ENCODE results near the gene SPPL2B.

DNA sequence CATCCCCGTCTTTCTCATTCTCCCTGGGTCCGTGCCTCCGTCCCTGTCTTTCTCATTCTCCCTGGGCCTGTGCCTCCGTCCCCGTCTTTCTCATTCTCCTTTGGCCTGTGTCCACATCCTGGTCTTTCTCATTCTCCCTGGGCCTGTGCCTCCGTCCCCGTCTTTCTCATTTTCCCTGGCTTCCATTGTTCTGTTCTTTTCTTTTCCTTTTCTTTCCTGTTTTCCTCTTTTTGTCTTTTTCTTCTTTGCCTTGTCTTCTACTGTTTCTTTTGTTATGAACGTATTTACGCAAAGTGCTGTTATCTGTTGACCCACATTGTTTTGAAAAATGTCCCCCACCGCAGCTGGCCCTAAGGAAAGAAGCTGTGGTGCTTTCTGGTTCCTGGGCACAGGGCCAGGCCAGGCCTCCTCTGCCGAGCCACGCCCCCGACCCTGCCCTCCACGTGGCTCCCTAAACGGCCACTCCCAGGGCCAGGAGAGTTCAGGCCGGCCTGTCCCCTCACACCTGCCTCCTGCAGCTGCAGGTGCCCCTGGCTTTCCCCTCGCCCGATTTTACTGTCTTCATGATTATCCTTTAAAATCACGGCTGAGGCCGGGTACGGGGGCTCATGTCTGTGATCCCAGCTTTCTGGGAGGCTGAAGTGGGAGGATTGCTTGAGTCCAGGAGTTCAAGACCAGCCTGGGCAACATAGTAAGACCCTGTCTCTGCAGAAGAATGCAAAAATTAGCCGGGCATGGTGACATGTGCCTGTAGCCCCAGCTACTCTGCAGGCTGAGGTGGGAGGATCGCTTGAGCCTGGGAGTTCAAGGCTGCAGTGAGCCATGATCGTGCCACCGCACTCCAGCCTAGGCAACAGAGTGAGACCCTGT lies 17.5 kb downstream of the SPPL2B start:
- TF ChIP-seq, protein P1, sequence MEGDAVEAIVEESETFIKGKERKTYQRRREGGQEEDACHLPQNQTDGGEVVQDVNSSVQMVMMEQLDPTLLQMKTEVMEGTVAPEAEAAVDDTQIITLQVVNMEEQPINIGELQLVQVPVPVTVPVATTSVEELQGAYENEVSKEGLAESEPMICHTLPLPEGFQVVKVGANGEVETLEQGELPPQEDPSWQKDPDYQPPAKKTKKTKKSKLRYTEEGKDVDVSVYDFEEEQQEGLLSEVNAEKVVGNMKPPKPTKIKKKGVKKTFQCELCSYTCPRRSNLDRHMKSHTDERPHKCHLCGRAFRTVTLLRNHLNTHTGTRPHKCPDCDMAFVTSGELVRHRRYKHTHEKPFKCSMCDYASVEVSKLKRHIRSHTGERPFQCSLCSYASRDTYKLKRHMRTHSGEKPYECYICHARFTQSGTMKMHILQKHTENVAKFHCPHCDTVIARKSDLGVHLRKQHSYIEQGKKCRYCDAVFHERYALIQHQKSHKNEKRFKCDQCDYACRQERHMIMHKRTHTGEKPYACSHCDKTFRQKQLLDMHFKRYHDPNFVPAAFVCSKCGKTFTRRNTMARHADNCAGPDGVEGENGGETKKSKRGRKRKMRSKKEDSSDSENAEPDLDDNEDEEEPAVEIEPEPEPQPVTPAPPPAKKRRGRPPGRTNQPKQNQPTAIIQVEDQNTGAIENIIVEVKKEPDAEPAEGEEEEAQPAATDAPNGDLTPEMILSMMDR (conservative IDR thresholded peaks at IDR 0.05; ENCODE audit: low read length) = no peak
- TF ChIP-seq EZH2phosphoT487 (IDR thresholded peaks at IDR 0.05; ENCODE audit: borderline replicate concordance) = no peak
